ENCODE results near the gene CADPS2.
"Not testable (repeated sequence)": the region's sequence is repeated elsewhere in the genome, so short reads cannot be mapped to it uniquely, and the experiment has no call there.

Gene CADPS2

DNA sequence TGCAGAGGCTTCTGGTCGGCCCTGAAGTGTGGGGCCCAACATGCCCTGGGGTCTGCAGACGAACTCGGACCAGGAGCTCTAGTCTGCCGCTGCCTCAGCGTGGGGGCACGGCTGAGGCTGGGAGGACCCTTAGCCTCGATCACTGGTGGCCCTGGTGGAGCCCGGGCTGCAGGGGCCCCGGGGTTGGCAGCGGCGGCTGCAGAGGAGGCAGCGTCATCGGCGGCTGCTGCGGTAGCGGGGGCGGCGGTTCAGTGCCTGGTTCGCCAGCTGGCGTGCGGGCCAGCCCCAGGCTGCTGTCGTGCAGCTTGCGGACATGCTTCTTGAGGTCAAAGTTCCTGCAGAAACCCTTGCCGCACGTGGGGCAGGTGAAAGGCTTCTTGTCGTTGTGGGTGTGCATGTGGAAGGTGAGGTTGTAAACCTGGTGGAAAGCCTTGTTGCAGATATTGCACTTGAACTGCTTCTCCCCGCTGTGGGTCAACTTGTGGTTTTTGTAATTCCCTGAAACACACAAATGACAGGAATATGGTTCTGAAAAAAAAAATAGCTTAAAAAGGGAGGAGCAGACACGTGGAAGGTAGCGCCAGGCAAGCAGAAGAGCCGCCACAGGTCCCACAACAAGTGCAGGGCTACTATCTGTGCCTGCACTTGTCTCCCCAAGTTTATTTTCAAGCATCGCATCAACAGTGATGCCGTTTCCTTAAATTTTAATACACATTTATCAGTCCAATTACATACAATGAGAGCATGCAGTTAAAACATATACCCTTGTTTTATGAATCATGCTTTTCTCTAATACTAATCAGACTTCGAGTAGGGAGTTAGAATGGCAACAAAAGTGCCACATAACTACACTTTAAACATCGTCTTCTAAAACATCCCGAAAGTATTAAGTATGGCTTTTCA, 584.2 kb downstream of the CADPS2 start:
- DNase-seq (ENCODE audit: low read depth in 2 of 3, low spot score in 1 of 3) = no peak

GRCh38 chr7:122300956-122301833, 585.1 kb downstream of the CADPS2 start:
- DNase-seq (ENCODE audit: low read depth in 2 of 3, low spot score in 1 of 3) = no peak

- DNase-seq (ENCODE audit: low read depth in 2 of 3, low spot score in 1 of 3) = no peak
Measured at GRCh38 chr7:122300211-122300932, 585.9 kb downstream of the CADPS2 start.

- no peak for DNase-seq (ENCODE audit: low read depth in 2 of 3, low spot score in 1 of 3)
Measured at GRCh38 chr7:122299624-122300210, 586.5 kb downstream of the CADPS2 start.

DNA sequence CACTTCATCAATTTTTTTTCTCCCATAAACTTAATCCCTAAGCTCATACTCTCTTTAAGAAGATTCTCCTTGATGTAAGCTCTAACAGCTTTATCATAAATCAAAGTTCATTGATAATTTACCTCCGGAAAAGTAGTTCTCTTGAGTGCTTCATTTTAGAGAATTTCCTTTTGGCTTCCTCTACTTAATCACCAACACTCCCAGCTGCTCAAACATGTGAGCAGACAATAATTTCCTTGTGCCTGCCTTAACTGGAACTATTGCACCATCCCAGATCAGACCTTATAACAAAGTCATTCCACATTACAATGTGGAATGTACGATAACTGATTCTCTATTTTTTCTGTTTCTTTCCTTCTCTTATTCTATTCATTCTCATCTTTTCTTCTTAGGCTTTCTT, 587.6 kb downstream of the CADPS2 start:
- DNase-seq (ENCODE audit: low read depth in 2 of 3, low spot score in 1 of 3) = no peak

DNA sequence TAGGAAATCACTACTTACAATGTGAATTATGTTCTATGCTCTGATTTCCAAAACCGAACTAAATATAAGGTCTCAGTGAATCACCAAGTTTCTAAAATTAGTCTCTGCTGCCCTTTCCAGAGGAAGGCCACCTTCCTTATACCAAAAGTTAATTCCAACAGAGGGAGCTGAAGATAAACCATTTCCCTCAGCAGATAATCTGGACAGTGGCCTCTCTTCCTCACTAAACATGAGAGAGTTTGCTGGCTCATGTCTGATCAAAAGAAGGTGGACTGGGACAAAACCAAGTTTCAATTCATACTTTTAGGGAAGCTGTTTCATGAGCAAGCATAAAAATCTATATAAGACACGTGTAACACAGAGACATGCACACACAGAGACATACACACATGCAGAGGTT, 588.1 kb downstream of the CADPS2 start:
- no peak for DNase-seq (ENCODE audit: low read depth in 2 of 3, low spot score in 1 of 3)

DNA sequence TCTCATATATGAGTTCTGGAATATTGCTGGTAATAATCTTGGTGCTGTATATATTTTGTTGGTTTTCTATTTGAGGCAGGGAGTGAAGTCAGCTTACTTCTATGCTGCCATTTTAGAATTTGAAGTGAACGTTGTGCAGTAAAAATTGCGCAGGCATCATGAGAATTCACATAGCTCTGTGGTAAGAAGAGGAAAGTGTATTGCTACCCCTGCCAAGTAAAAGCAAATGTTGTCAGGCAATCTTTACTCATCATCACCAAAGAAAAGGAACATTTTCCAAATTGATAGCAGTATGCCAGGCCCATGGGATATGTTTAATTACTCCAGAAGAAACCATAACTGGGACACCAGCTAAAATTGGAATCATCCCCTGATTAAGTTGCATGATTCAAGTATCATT, 595.1 kb downstream of the CADPS2 start:
- DNase-seq (ENCODE audit: low read depth in 2 of 3, low spot score in 1 of 3) = no peak

DNA sequence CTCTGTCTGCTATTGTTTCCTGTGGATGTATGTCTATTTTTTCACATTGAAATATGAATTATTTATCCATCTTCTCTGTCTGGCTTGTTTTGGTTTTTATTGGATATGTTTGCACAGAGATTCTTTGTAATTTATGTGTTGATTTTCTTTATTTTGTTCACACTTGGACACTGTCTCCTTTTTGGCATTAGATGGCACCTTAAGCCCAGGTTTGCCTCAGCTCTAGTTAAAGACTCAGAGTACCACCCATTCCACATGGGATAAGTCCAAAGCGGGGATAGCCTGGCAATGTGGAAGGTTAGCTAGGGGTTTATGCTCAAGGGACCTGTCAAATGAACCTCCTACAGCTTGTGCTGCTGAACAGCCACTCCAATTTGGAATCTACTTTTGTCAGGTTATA, 595.8 kb downstream of the CADPS2 start:
- DNase-seq (ENCODE audit: low read depth in 2 of 3, low spot score in 1 of 3) = no peak

GRCh38 chr7:122289426-122289825, 596.8 kb downstream of the CADPS2 start:
- no peak for DNase-seq (ENCODE audit: low read depth in 2 of 3, low spot score in 1 of 3)

GRCh38 chr7:122284608-122285007, 601.7 kb downstream of the CADPS2 start:
- not testable (repeated sequence) for DNase-seq (ENCODE audit: low read depth in 2 of 3, low spot score in 1 of 3)

DNA sequence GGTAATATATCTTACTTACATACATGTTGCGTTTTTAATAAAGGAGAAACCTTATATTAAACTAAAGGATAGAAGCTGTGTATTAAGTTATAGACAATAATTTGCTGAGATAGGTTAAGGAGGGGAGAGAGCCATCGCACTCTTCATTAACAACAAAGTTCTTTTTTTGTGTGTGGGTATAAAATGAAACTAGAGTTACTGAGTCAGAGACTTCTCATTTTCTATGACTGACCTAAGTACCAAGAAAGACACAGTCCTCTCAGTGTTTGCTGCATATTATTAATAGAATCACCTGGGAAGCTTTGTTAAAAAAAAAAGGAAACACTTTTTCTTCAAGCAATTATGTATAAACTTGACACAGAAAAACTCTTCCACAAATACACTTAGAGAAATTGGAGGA, 613.1 kb downstream of the CADPS2 start:
- no peak for DNase-seq (ENCODE audit: low read depth in 2 of 3, low spot score in 1 of 3)

- no peak for DNase-seq (ENCODE audit: low read depth in 2 of 3, low spot score in 1 of 3)
Measured at GRCh38 chr7:122269241-122269640, 617.0 kb downstream of the CADPS2 start.
